Measurements from ENCODE around the gene HBG1. TPM values are rescaled to one million over a fixed set of nuclear protein-coding genes. Genes with fewer than 3 reads are reported as not detected.

Gene HBG1
- total RNA-seq, 1 experiment from 2014 or later, result not detected

DNA sequence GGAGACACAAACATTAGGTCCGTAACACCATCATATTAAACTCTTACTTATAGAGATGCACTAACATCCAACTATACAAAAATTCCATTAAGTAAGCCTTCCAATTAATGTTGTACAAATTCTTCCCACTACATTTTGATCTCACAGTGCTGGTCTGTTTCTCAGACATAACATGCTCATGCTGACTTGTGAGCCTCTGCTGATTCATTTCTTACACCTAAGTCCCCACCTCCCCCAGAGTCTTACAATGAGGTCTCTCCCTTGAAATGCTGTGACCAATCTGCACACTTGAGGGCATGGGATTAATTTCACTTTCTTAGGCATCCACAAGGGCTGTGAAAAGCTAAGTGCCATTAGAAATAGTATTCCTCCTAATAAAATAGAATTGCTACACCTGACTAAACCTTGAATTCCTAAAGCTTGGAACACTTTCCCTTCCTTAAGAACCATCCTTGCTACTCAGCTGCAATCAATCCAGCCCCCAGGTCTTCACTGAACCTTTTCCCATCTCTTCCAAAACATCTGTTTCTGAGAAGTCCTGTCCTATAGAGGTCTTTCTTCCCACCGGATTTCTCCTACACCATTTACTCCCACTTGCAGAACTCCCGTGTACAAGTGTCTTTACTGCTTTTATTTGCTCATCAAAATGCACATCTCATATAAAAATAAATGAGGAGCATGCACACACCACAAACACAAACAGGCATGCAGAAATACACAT, 2.0 kb downstream of the HBG1 start:
- DNase-seq (ENCODE audit: low read depth), result peak; percentile 32

DNA sequence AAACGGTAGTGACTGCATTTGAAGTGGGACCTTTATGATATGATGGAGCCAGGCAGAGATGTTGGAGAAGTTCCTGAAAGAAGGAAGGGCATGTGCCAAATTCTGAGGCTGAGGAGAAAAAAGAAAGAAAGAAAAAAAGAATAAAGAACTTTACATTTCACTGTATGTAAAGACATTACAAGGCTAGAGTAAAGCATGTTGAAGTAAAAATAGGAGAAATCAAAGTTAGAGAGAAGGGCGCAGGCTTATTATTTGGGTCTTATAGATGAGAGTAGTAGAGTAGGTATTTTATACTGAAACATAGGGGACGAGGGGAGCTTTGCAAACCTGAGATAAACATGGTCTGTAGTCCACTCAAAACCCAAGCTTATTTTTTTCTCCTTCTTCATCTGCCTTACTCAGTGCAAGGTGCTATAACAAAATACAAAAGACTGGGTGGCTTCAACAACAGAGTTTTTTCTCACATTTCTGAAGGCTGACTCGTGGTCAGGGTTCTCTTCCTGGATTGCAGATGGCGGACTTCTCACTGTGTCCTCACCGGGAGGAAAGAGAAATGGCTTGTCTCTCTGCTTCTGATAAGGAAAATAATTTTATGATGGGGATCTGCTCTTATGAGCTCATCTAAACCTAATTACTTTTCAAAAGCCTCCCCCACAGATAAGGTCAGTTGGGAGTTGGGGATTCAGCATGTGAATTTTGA, 2.7 kb downstream of the HBG1 start:
- no peak for DNase-seq (ENCODE audit: low read depth)

DNA sequence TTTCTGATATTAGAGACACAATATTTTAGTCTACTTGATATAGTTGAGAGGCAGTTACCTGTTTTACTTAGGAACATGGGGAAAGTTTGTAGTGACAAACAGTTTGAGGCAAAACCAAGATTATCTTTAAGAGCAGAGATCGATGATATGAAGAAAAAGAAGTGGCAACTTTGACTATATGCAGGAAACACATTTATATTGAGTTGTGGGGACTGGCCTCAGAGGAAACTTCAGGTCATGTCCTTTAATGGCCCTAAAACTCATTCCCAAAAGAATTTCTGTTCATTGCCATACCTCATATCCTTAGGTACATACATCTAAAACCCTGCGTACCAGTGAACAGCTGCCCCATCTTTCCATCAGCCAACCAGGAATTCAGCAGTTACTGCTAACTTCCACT, 4.5 kb downstream of the HBG1 start:
- no peak for DNase-seq (ENCODE audit: low read depth)

DNA sequence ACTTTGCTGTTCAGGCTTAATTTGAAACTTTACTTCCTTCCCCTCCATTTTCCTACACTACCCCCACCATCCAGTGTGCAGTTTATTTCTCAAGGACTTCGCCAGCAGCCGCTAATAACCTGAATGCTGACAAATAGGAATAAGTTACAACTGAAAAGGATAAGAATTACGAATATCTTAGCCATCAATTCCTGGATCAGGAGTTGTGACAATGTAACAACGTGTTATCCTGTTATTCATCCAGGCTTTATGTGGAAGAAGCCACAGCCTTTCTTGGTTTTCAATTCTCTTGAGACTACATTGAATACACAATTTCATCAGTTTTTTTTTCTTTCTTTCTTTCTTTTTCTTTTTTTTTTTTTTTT, 5.9 kb downstream of the HBG1 start:
- no peak for DNase-seq (ENCODE audit: low read depth)

DNA sequence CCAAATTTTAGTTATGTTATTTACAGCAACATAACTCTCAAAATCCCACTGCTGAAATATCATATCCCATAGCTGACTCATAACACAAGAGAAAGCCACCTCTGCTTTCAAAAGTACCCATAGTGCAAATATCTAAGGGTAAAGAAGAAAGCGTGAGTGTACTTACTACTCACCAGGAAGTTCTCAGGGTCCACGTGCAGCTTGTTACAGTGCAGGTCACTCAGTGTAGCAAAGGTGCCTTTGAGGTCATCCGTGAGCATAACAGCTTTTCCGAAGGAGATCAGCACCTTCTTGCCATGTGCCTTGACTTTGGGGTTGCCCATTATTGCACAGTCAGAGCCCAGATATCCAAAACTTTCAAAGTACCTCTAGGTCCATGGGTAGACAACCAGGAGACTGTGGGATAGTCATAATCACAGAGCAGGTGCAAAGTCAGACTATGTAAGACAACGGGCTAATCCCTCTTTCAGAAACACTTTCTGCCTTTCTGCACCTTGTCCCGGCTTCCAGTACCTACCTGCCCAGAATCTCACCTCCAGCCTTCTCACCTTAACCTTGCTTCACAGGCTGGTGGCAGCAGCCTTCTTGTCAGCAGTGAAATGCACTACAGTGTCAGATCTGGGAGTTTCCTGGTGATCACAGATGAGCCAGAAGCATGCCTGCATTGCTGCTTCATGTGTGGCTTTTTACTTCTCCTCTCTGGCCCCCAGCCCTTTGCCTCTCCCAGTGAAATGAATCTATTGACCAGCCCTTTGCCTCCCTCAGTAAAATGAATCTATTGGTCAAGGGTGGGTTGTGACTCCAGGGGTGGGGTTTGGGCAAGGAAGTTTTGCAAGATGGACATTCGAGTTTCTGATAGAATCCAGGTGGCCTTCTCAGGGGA, 6.5 kb downstream of the HBG1 start:
- peak; percentile 8 for DNase-seq (ENCODE audit: low read depth)

DNA sequence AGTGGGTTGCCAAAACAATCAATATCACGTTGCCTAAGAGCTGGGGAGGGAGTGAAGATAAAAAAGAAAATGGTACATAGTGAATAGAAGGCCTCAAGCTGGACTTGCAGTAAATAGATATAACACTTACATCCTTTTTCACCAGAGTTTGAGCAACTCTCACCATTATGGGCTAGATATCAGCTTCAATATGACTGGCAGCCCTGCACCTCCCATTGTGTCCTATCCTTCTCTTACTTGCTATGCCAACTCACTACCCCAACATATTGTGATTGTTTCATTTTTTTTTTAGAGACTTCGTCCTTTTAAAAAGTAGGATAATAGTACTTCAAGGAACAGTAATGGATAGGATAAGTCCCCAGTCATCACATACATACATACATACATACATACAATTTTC, 7.4 kb downstream of the HBG1 start:
- DNase-seq (ENCODE audit: low read depth), result no peak

DNA sequence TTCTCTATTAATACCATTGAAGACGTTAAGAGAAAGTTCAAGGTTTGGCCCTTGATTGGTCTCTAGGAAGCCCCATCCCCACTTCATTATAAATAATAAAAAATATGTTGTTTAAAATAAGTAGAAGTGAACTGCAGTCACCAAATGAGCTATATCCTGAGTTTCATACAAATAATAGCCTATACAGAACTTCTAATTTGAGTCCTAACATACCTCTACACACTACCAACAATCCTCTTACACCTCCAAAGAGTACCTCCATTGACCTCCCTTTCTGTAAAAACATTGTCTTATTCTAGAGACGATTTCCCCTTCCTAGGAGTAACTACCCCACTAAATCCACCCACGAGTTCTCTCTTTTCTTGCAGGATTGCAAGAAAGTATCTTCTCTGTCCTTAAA, 8.2 kb downstream of the HBG1 start:
- DNase-seq (ENCODE audit: low read depth), result no peak

DNA sequence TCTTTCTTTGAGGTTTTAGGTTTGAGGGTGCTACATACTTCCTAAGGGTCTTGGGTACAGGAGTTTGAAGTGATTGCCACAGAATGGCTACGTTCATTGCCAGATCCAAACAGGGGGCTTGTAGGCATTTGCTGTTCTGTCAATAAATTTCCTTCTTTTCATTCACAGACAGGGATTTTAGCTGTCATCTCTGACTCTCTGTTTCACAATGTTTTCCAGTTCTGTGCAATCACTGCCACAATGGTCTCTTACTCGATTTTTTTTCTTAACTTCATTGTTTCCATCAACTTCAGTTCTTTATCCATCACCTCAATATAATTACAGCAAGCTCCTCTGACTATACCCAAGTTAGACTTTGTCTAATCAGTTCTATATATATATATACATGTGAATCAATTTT, 9.2 kb downstream of the HBG1 start:
- no peak for DNase-seq (ENCODE audit: low read depth)

DNA sequence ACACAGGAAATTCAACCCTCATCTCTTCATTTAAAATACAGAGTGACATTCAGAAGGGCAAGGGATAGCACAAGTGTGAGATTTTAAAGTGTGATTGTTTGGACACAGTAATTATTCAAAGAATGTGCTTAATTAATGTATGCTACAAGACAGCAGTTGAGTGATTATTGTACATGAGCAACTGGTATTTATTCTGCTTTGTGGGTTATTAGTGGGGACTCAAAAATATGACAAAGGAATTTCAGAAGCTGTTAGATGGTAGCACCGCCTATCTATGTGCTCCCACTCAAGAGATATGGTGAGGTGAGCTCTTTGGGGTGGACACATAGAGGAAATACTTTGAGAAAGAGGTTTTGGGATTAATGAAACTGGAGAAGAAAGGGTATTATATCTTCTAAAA, 9.6 kb downstream of the HBG1 start:
- DNase-seq (ENCODE audit: low read depth), result no peak

DNA sequence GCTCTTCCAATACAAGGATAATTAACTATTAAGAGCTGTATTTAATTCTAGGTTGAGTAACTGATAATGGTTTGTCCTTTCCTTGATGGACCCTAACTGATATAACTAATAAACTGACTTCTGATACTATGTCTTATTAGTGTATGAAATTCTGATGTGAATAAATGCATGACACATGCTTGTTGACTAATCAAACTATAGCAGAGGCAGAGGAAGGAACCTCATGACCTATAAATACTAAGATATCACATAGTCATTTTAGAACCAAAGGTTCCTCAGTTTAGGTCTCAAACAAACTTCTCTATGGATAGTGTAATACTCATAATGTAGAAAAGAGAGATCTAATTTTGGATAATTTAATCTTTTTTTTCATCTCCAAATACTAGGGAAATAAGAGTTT, 10.6 kb downstream of the HBG1 start:
- DNase-seq (ENCODE audit: low read depth), result no peak

DNA sequence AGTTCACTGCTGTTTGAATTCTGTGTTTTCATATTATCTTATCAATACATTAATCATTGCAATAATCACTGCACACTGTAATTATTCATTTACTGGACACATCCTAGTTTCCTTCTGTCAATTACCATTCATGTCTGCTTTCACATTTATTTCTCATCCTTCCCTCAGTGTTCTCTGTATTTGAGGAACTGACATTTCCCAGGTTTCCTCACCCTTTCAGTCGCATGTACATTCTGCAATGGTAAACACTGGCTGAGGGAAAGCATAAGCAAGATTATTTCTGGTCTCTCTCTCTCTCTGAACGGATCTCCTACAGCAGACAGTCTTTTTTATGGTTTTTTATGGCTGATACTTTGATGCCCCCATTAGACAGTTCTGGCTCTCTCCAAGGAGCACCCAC, 11.2 kb downstream of the HBG1 start:
- no peak for DNase-seq (ENCODE audit: low read depth)

DNA sequence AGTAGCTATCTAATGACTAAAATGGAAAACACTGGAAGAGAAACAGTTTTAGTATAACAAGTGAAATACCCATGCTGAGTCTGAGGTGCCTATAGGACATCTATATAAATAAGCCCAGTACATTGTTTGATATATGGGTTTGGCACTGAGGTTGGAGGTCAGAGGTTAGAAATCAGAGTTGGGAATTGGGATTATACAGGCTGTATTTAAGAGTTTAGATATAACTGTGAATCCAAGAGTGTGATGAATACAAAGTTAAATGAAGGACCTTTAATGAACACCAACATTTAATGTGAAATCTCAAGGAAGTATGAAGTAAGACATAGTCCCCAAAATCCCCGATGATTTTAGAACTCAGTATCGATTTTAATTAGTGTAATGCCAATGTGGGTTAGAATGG, 12.2 kb downstream of the HBG1 start:
- DNase-seq (ENCODE audit: low read depth), result no peak

DNA sequence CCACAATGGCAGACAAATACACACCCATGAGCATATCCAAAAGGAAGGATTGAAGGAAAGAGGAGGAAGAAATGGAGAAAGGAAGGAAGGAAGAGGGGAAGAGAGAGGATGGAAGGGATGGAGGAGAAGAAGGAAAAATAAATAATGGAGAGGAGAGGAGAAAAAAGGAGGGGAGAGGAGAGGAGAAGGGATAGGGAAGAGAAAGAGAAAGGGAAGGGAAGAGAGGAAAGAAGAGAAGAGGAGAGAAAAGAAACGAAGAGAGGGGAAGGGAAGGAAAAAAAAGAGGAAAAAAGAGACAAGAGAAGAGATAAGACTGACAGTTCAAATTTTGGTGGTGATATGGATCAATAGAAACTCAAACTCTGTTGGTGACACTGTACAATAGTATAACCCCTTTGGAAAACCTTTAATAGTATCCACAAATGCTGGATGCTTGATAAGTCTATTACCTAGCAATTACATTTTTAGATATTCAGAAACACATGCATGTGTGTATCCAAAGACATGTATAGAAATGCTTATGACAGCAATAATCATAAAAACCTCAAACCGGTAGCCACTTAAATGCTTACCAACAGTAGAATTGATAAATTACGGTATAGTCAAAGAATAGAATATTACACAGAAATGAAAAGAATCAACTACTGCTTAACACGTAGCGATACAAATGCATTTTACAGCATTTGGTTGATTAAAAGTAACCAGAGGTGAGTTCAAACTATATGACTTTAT, 14.1 kb downstream of the HBG1 start:
- no peak for DNase-seq (ENCODE audit: low read depth)

DNA sequence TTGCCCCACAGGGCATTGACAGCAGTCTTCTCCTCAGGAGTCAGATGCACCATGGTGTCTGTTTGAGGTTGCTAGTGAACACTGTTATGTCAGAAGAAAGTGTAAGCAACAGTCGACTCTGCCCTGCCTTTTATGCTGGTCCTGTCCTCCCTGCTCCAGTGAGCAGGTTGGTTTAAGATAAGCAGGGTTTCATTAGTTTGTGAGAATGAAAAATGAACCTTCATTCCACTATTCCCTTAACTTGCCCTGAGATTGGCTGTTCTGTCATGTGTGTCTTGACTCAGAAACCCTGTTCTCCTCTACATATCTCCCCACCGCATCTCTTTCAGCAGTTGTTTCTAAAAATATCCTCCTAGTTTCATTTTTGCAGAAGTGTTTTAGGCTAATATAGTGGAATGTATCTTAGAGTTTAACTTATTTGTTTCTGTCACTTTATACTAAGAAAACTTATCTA, 15.2 kb downstream of the HBG1 start, which contains the start of gene HBD:
HBD (minus strand) TSS at position 103 of the 454 bp plus-strand sequence; CDS start at position 53, 50 bp downstream.
- DNase-seq (ENCODE audit: low read depth), result peak; percentile 55

DNA sequence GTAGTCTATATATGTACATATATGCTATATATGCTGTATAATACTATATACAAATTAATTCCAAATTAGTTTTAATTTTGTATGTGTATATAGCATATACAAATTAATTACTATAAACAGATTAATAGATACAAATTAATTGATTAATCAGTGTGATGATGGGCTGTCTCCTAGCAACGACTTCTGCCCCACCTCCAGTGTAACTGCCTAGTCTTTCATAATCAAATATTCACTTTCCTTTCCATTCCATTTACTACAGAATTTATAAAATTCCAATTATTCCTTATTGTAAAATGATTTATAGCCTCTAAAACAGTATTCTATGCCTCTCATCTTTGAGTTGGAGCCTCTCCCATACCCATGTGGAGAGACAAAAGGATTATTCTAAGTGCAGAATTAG, 16.4 kb downstream of the HBG1 start:
- DNase-seq (ENCODE audit: low read depth), result no peak

DNA sequence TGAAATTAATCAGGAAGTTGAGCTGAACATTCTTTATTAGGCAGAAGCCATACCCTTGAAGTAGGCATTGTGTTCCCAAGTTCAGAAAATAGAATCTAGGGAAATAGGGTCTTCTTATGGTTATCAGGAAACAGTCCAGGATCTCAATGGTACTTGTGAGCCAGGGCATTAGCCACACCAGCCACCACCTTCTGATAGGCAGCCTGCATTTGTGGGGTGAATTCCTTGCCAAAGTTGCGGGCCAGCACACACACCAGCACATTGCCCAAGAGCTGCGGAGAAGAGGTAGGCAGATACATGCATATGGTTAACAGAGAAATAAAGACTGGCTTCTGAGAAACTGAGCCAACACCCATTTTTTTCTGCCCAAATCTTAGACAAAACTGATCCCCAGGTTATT, 16.8 kb downstream of the HBG1 start:
- DNase-seq (ENCODE audit: low read depth), result no peak

DNA sequence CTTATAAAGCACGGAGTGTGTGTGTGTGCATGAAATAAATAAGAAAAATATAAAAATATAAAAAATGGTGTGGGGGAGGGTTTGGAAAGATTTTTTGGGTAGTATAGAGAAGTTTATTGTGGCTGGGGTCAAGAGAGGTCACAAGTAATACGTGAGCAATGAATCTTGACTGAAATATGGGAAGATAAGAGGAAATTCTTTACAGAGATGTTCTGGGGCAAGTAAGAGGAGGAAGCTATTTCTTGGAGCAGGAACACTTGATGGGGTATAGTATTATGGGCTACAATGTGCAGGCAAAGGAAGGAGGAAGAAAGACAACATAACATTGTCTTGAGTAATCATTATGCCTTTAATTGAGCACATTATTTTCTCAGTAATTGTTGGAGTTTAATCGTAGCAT, 17.5 kb downstream of the HBG1 start:
- DNase-seq (ENCODE audit: low read depth), result no peak

DNA sequence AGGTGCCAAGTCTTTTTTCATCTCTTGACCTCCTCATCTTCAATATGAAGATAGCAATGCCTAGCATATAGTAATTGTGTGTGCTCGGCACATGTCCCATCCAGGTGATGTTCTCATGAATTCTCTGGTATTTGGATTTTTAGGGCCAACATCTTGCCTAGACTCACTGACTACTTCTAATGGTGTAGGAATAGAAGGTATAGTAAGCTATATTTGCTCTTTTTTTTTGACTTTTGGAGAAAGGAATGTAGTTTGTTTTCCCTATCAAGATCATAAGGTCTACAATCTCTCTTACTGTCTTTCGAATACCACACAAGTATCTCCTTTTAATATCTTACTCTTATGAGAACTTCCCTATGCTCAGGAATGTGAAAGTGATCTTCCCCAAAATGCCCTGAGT, 18.5 kb downstream of the HBG1 start:
- no peak for DNase-seq (ENCODE audit: low read depth)

DNA sequence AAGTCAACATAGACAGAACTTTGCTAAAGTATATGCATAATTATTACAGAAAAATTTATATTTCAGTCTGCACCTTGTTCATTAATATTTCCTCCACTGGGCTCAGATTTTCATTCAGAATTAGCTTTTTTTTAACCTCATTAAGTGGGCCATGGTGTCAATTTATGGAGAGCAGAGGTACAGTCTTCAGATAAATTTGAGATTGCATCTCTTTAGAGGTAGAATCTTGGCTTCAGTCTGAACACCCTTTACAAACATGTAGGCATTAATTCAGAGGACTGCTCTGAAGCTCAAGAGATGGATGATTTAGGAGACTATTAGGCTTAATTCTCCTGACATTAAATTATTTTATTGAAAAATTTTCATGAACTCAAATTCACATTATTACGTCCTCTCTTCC, 19.4 kb downstream of the HBG1 start:
- no peak for DNase-seq (ENCODE audit: low read depth)

DNA sequence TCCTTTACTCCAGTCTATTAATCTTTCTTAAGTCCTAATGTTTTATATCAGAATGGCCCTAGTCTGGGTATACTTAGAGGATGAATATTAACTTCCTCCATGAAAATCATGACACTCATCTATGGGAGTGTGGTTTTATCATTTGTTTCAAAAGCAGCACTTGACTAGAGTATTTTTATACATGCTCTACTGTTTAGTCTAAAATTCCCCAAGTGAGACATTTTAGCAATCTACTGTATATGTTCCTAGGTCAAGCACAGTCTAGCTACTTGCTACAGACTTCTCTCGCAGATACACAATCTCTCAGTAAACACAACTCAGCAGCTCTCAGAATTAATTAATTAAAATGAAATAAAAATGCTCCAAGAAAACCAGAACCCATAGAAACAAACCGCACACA, 19.9 kb downstream of the HBG1 start:
- no peak for DNase-seq (ENCODE audit: low read depth)

DNA sequence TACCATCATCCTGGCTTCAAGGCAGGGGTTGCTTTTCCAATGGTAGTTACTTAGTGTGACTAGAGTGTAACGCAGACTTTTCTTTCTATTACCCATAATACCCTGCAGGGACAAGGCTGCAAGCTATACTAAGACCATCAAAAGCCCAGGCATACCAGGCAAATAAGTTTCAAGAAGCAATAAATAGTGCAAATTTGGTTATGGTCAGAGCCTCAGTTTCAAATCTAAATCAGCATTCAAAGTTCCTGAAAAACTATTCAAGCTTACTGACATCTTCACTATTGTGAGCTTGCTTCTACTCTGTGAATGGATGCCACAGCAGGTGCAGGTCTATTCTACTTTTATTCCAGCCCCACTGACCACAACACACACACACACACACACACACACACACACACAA, 20.3 kb downstream of the HBG1 start:
- DNase-seq (ENCODE audit: low read depth), result no peak

DNA sequence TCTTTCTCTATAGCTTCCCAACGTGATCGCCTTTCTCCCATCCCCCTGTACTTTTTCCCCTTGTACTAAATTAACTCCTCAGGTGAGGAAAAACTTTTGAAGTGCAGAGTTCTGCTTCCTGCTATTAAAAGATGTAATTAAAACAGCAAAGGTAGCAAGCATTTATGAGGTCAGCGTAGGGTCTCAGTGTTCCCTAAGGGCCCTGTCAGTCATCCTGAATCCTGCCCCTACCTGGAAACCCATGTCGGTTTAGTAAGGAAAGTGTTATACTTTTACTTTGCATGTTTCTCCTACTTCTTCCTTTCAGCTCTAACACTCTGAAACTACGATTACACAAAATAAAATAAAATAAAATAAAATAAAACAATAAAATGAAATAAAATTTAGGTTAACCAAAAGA, 21.5 kb downstream of the HBG1 start:
- no peak for DNase-seq (ENCODE audit: low read depth)
